GDM1 (cell line): Measurements from ENCODE around the gene GALNT18.
"Not testable (repeated sequence)": the region's sequence is repeated elsewhere in the genome, so short reads cannot be mapped to it uniquely, and the experiment has no call there.

ENCODE experiments used
- DNase-seq: peaks from one replicate; lab custom pipeline; 2025; lab: John Stamatoyannopoulos, UW

Gene GALNT18

DNA sequence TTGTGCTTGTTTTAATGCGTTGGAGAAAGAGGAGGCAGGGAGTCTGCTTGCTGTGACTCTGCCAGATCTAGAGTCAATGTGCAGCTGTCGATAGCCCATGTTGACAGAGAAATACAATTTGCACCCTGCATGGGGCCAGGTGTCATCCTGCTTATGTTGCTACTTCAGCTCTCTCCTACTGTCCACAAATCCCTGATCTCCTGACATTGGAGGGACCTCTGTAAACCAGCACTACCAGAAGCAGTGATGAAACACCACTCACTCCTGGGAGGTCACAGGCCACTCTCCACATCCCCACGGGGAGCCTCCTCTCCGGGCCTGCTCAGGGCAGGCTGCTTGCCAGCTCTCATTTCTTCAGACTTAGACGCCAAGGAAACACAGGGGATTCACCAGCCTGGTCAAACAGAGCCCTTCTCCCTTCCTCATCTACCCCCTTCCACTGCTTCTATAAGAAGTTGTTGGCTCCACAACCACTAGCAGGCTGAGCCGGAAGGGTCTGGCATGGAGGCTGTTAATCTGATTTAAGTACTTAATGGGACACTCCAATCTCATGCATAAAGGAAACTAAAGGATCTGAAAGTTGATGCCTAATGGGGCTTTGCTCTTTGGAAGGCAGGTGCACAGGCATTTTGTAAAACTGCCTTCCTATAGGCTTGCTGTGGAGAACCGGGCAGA lies 238.8 kb downstream of the GALNT18 start:
- no peak for DNase-seq

DNA sequence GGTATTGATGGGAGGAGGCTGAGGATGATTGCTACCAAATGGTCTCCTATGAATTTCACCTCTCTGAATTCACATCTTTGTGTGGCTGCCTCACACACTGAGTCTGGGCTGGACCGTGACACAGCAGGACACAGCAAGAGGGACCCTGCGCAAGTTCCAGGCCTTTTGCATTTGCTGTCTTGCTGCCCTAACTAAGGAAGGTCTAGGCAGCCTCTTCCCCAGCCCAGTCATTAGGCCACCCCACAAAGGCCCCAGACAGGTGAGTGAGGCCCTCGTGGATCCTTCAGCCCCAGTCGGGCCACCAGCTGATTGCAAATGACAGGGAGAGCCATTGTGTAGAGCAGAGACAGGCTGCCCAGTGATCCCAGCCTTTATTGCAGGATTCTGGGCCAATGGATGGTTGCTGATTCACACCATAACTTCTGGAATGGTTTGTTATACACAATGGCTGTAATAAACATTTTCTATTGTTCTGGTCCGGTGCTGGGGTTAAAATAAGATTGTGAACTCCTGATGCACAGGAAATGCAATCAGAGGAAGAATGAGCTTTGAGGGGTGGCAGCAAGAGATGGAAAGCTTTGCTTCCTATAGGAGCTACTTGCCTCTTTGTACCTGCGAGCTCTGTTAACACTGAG lies 240.2 kb downstream of the GALNT18 start:
- no peak for DNase-seq

DNA sequence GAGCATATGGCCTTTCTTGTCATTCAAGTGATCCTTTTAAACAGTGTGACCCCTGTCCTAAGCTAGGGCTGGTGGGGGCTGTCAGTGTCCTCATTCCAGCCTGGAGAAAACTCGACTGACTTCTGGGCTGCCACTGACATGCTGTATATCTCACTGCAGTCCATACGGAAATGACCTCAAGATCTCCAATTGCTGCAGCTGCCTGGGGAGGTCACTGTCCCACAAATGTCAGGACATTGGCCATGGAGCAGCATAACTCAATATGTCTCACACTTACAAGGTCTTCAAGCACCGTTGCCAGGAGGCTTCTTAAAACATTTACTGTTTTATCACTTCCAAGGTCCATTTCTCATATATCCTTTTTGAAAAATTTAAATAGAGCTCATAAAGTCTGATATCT lies 240.9 kb downstream of the GALNT18 start:
- no peak for DNase-seq

DNA sequence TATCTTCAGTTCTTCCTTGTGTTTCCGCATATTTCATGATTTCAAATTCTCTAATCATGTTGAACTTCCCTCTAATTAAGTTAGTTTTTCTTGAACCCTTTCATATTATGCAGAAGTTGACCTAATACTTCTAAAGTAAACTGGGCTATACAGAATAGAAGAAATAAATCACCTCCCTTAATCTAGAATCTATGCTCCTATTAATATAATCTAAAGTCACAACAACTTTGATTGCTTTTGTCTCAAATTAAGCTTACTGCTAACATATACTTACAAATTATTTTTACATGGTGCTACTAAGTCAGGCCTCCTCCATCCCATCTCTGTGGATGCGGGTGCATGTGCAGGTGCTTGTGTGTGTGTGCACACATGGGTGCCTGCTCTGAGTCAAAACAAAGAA lies 241.5 kb downstream of the GALNT18 start:
- no peak for DNase-seq

DNA sequence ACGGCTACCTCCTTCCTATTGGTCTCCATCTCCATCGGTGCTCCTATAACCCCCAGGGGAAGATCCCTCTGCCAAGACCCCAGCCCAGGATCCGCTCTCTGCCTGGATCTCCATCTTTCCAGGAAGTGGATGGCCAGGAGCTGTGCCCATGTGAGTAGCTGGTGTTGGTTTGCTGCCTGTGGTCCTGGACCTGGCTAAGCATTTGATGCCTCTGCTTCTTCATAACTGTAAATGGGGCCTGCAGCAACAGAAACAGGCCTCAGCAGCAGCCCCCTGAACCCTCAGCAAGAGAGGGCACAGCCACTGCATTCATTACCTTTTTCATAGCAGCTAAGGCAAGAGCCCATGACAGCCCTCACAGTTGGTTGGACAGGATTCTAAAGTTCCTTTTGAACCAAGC lies 242.1 kb downstream of the GALNT18 start:
- no peak for DNase-seq

DNA sequence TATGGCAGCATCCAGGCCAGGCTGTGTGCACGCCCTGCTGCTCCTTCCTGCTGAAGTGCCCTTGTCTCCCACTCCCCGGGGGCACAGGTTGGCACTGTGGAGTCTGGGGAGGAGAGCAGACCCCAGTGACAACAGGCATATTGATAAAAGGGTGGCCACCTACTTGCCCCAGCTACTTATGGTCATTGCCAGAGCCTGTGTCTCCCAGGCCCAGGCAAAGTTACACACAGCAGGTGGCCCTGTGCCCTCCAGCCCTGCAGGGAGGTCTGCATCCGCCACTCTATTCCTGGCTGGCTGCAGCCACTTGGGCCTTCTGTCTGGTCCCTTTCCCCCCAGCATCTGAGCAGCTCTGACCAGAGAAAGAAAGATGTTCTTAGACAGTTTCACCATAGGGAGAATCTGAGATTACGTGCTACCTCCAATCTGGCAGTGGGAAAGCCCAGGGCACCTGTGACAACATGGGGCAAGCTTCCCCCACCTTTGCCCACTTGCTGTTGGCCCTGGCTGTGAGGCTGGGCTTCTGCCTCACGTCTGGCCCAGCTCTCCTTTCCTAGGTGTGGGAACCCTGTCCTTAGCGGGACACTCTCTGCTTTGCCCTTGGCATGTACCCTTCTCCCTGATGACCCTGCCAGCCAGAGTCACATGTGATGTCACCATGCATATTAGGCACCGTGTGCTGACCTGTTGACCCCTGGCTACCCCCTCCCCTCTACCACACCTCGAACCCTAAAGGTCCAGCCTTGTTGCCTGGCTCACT lies 243.4 kb downstream of the GALNT18 start:
- DNase-seq, result no peak

DNA sequence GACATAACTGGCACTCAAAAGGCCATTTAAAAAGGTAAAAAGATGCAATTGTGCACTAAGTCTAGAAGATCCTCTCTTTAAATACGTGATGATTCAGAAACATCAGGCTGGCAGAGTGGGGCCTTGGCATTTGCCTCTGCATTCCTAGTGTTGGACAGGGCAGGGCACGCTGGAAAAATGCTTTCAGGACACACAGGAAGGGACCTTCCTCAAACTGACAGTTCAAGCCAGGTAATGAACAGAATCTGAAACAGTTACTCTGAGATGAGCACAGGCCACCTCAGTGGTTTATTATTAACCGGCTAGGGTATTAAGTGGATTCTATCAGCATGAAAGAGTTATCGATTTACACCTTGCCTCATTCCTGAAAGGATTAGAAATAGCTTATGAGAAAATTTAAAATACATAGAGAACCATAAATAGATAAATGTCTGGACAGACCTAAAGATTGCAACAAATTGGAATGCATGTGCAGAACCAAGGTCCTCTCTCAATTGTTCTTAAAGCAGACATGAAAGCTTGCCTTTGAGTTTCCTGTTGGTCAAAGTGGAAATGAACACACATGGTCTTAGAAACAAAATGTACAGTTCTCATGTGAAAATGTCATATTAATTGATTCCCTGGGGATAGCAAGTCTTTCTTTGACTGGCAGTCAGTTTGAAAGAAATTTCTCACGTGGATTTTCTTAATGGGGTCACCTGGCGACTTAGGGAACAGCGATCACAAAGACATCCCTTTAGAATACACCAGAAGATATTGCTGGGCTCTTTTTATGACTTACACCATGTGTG lies 247.3 kb downstream of the GALNT18 start:
- DNase-seq, result no peak

DNA sequence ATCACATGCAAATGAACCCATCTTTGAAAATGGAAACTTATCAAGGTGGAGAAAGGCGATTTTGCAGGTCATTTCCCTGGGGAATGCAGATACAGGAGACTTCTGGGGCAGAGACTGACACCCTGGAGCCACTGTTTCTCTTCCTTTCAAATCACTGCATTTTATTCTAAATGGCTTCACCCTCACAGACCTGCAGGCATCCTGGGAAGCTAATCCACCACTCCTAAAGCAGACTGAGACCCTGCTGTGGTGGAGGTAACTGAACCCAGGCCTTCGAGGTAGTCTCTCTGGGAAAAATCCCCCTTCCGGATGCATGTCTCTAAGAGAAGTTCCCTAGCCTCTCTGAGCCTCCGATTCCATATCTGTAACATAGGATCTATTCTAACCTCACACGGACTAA lies 247.9 kb downstream of the GALNT18 start:
- DNase-seq, result no peak

DNA sequence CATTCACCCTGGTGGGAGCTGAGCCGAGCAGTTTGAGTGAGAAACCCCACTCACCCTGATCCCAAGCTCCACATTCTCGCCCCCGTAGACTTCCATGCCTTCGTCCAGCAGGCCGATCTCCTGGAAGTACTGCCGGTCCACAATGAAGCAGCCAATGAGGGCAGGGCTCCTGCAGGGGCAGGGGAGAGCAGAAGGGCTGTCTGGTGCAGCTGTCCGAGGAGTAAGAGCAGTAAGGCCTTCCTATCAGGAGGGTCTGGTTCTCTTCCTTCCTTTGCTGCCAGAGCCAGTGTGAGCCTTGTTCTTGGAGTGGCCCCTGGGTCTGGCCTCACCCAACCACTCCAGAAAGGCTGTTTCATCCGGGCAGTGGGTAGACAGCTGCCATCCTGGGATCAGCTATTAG lies 249.3 kb downstream of the GALNT18 start:
- DNase-seq, result no peak

DNA sequence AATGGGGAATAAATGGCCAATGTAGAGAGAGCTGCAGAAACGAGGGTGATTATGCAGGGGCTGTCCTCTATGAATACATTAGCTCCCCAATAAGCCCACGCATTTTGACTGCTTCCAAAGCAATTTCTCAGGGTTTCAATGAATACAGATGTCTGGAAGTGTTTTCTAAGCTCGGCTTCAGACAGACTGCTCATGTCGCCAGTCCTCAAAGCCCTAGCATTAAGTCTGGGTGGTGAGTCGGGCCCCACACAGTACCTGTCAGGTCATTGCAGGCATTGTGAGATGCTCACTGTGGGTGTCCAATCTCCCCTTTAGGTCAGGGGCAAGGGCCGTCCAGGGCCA lies 250.9 kb downstream of the GALNT18 start:
- no peak for DNase-seq

DNA sequence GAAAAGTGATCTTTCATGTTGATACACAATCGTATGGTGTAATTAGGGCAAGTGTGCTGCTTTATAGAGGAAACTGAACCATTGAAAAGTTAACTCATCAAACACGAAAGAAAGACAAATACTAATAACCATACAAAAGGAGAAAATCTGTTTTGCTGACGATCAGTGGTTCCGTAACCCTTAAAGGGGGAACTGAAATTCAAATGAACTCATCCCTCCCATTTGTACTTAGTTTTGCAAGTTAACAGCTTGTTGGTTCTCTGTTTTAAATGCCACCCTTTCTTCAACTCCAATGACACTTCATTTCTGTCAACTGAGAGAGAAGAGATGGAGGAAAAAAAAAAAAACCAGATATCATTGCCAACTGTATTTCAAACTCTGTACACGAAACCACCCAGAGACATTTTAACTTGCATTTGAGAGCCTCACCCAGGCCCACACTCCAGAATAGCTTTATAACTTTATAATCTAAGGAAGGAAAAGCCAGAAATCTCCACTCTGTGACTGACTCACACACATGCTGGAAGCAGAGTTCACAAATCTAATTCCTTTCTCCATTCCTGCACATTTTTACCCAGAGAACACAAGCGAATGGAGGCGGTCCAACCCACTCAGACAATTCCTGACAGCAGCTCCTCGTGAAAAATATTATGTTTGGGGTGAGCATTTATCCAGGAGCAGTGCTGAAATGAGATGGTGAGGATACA lies 251.4 kb downstream of the GALNT18 start:
- DNase-seq, result no peak

DNA sequence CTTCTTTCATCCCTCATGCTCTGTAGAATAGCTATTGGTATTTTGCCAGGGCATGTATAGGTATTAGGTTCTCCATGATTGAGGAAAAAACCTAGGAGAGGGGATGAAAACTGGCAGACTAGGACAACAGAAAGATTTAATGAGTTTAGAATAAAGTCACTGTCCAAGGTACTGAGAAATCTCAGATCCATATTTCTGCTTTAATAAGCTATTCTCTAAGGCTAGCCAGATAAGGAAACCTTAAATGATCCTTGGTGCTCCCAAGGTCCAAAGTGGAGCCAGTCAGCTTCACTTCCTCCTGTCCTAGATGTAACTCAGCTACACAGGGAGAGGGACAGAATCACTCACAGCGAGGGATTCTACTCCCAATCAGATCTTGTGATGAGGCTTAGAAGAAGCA lies 255.0 kb downstream of the GALNT18 start:
- DNase-seq, result no peak

DNA sequence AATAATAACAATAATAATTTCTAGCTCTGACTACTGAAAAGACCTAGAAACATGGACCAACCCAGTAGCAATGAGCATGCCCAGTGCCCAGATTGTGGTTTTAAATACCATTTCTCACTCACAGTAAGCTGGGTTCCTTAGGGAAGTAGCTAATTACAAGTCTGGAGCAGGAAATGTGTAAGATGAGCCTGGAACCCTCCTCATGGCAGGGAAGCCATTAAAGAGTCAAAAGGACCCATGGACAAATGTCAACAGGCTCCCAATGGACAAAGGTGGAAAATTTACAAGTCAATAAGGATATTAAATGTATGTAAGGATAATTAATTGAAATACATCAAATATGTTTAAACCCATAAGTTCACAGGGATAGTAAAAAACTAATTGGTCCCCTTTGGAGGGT lies 258.1 kb downstream of the GALNT18 start:
- DNase-seq, result no peak

DNA sequence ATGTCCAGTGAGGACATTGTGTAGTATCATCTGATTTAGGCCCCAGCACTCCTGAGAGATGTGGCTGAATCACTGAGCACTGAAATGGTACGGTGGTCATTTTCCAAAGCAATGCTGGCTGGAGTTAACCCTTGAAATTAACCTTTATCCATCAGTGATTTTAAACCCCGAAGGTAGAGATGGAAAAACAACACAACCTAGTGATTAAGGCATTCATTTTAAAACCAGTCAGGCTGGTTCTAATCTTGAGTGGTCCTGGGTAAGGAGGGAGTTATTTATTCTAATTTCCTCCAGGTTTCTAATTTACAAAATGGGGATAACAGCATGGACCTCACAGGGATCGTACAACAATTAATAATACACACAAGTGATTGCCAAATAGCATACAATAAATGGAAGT lies 262.2 kb downstream of the GALNT18 start:
- no peak for DNase-seq

DNA sequence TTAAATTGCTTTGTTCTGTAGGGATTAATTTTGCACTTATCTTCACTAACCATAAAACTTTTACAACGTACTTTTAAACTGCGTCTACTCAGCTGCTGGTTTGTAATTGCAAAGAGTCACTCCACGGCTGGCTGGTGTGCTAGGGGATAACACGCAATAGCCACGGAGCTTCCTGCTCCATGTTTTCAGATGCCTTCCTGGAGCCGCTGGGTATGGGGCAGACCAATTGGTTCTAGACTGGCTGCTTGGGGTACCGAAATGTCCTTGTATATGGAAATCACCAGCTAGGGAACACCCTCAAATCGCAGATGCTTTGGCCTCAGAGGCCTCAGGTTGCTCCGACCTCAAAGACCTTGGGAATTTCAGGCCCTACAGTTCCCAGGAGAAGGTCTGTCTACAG lies 265.0 kb downstream of the GALNT18 start:
- no peak for DNase-seq

DNA sequence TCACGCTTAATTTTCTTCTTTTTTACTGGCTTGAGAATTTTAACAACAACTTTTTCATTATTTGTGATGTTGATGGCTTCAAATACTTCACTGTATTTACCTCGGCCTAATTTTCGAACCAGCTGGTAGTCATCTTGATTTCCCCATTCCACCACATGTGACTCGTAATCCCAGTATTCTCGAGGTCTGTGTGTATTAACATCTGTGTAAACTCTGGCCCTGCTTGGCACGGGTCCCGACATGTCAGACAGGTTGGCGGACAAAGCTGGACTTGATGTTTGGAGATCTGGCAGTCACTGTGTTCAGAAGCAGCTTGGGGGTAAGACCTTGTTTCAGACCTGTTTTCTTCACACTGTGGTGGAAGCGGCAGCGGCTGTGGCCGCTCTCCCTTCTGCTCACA lies 268.9 kb downstream of the GALNT18 start, which contains the start of gene CSNK2A3:
CSNK2A3 (minus strand) TSS at position 373 of the 400 bp plus-strand sequence; CDS start at position 242, 131 bp downstream.
- not testable (repeated sequence) for DNase-seq

DNA sequence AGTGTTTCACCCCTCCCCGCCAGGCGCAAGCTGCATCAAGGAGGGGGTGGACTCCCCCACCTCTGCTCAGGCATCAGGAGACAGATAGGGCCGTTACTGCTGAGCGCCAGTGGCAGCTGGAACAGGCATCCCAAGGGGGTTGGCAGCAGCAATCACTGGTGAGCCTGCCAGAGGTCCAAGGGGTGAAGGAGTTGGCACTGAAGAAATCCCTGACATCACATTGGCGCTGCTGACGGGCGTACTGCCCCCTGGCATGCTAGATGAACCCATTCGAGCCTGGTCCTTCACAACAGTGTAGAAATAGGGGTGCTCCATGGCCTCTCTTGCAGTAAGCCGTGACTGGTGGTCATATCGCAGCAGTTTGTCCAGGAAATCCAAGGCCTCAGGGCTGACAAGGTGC lies 270.0 kb downstream of the GALNT18 start:
- DNase-seq, result not testable (repeated sequence)

DNA sequence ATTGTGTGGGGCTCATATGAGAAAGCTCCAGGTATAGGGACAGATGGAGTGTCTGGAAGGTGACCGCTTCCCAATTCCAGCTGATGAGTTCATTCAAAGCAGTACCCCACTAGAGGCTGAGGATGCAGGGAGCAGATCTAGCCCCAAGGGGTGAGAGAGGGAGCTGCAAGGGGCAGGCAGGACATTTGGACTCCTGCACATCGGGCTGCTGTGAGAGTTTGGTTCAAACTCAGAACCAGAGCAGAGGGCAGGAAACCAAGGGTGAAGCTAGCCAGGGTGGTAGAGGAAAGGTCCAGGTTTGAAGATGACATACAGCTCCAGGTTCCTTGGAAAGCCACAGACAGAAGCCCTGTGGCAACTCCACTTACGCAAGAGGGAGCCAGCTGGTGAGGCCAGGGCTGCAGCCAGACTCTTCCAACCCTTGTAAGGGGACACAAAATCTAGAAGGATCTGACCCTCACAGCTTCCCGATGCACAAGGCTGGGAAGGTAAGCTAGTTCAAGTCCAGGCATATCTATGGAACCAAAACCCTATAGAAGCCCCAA lies 270.7 kb downstream of the GALNT18 start:
- no peak for DNase-seq

DNA sequence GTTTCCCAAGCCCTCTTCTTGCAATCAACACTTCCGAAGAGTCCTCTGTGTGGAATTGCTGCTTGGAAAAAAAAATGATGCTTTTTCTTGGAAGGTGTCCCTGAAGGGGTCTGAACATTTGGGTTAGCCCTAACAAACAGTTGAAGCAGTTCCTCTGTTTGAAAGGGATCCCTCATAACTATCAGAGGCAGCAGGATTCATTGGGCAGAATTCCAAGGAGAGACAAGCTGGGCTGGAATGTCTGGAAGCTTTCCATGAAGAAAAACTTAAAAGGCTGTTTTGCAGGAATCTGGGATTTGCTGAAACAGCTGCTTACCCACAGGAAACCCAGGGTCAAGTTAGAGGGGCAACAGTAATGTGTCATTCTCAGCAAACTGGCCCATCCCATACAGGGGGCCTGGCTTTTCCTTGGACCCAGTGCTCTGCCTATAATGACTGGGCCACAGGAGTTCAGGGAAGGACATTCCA lies 271.9 kb downstream of the GALNT18 start:
- no peak for DNase-seq

DNA sequence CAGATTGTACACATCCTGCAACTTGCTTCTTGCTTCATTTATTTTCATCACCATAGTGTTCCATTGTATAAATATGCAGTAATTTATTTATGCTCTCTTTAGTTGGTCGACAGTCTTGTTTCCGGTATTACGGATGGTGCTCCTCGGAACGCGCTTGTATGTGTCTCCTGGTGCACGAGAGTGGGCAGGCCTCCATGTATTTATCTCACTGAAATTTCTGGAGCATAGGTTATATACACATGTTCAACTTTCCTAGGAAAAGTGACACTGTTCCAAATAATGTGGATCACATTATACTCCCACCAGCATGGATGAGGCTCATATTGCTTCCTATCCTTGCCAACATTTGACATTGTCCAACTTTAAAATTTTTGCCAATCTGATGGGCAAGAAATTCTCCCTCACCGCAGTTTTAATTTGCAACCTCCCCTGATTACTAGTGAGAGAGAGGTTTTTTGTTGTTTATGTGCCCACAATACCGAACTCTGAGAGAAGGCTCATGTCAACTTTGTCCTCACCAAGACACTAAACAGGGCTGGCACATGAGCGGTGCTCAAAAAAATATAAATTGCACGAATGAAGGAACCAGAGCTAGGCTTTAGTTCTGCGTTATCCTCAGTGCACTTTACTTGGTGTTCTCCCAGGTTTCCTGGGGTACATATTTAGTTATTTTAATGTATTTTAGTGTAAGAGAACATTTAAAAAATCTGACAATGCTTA lies 272.5 kb downstream of the GALNT18 start:
- no peak for DNase-seq

DNA sequence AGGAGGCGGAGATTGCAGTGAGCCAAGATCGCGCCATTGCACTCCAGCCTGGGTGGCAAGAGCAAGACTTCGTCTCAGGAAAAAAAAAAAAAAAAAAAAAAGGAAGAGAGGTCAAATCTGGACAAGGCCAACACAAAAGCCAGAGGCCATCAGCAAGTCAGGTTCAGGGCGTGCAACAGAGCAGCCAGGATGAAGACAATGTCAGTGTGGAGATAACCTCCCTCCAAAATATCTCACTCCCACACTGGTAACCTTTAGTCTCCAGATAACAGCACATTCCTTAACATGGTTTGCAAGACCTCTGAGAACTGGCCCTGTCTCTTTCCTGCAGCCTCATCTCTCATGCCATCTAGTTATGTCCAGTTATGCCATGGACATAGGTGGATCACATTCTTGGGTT lies 273.5 kb downstream of the GALNT18 start:
- DNase-seq, result no peak
